ENCODE data around the gene SHCBP1L.

SHCBP1L gene

GRCh38 chr1:182952677-182953444, at the start of gene SHCBP1L:
Gene SHCBP1L, minus strand, starts transcription at chr1:182953166. Its CDS starts 33 bp downstream, at chr1:182953133.
- Histone ChIP-seq H3K36me3 (ENCODE audit: control insufficient read depth, insufficient read depth, low read length) (no peaks in the 10 kb centered on the region), H3K4me1 (ENCODE audit: control insufficient read depth, insufficient read depth, low read length) (no peaks in the 10 kb centered on the region), H3K9me3 (ENCODE audit: control insufficient read depth, insufficient read depth, low read depth, low read length) (peaks cover 2% of the 10 kb centered on the region; the same call in 1 of the 2 replicates), H3K9ac (ENCODE audit: low read length) (no peak within 1 kb of the TSS), H3K4me3 (ENCODE audit: low read depth, low read length) (no peak within 1 kb of the TSS), H3K27ac (ENCODE audit: low read depth, low read length) (no peak within 1 kb of the TSS), H3K27me3 (ENCODE audit: control insufficient read depth, insufficient read depth, low read length) (no peaks in the 10 kb centered on the region)

- H3K4me1 ChIP-seq (ENCODE audit: control insufficient read depth, insufficient read depth, low read length), result no peaks in the 10 kb centered on the region
- no peak overlapping the region for H3K27ac ChIP-seq (ENCODE audit: low read depth, low read length)
- no peak overlapping the region for H3K9ac ChIP-seq (ENCODE audit: low read length)
- no peak overlapping the region for H3K4me3 ChIP-seq (ENCODE audit: low read depth, low read length)
- H3K36me3 ChIP-seq (ENCODE audit: control insufficient read depth, insufficient read depth, low read length), result no peaks in the 10 kb centered on the region
- H3K9me3 ChIP-seq (ENCODE audit: control insufficient read depth, insufficient read depth, low read depth, low read length), result no peaks in the 10 kb centered on the region
- H3K27me3 ChIP-seq (ENCODE audit: control insufficient read depth, insufficient read depth, low read length), result no peaks in the 10 kb centered on the region
Observed at GRCh38 chr1:183002267-183002666, 49.3 kb upstream of the SHCBP1L start.

GRCh38 chr1:183000167-183000962, 47.4 kb upstream of the SHCBP1L start:
- H3K9ac ChIP-seq (ENCODE audit: low read length), result no peak overlapping the region
- no peak overlapping the region for H3K27ac ChIP-seq (ENCODE audit: low read depth, low read length)
- H3K36me3 ChIP-seq (ENCODE audit: control insufficient read depth, insufficient read depth, low read length), result no peaks in the 10 kb centered on the region
- H3K27me3 ChIP-seq (ENCODE audit: control insufficient read depth, insufficient read depth, low read length), result no peaks in the 10 kb centered on the region
- H3K9me3 ChIP-seq (ENCODE audit: control insufficient read depth, insufficient read depth, low read depth, low read length), result no peaks in the 10 kb centered on the region
- H3K4me1 ChIP-seq (ENCODE audit: control insufficient read depth, insufficient read depth, low read length), result no peaks in the 10 kb centered on the region
- H3K4me3 ChIP-seq (ENCODE audit: low read depth, low read length), result no peak overlapping the region

- Histone ChIP-seq H3K9me3 (ENCODE audit: control insufficient read depth, insufficient read depth, low read depth, low read length) (no peaks in the 10 kb centered on the region), H3K27me3 (ENCODE audit: control insufficient read depth, insufficient read depth, low read length) (no peaks in the 10 kb centered on the region), H3K36me3 (ENCODE audit: control insufficient read depth, insufficient read depth, low read length) (no peaks in the 10 kb centered on the region), H3K9ac (ENCODE audit: low read length) (no peak overlapping the region), H3K4me1 (ENCODE audit: control insufficient read depth, insufficient read depth, low read length) (no peaks in the 10 kb centered on the region), H3K27ac (ENCODE audit: low read depth, low read length) (no peak overlapping the region), H3K4me3 (ENCODE audit: low read depth, low read length) (no peak overlapping the region)
Observed at GRCh38 chr1:182998482-182998881, 45.5 kb upstream of the SHCBP1L start.

- Histone ChIP-seq H3K4me3 (ENCODE audit: low read depth, low read length) (no peak overlapping the region), H3K27me3 (ENCODE audit: control insufficient read depth, insufficient read depth, low read length) (no peaks in the 10 kb centered on the region), H3K4me1 (ENCODE audit: control insufficient read depth, insufficient read depth, low read length) (no peaks in the 10 kb centered on the region), H3K36me3 (ENCODE audit: control insufficient read depth, insufficient read depth, low read length) (no peaks in the 10 kb centered on the region), H3K9ac (ENCODE audit: low read length) (no peak overlapping the region), H3K27ac (ENCODE audit: low read depth, low read length) (no peak overlapping the region), H3K9me3 (ENCODE audit: control insufficient read depth, insufficient read depth, low read depth, low read length) (no peaks in the 10 kb centered on the region)
Observed at GRCh38 chr1:182996816-182997215, 43.9 kb upstream of the SHCBP1L start.

- no peaks in the 10 kb centered on the region for H3K4me1 ChIP-seq (ENCODE audit: control insufficient read depth, insufficient read depth, low read length)
- H3K27me3 ChIP-seq (ENCODE audit: control insufficient read depth, insufficient read depth, low read length), result no peaks in the 10 kb centered on the region
- no peak overlapping the region for H3K9ac ChIP-seq (ENCODE audit: low read length)
- H3K4me3 ChIP-seq (ENCODE audit: low read depth, low read length), result no peak overlapping the region
- no peaks in the 10 kb centered on the region for H3K36me3 ChIP-seq (ENCODE audit: control insufficient read depth, insufficient read depth, low read length)
- H3K27ac ChIP-seq (ENCODE audit: low read depth, low read length), result no peak overlapping the region
- no peaks in the 10 kb centered on the region for H3K9me3 ChIP-seq (ENCODE audit: control insufficient read depth, insufficient read depth, low read depth, low read length)
Observed at GRCh38 chr1:182995894-182996293, 42.9 kb upstream of the SHCBP1L start.

GRCh38 chr1:182993746-182994145, 40.8 kb upstream of the SHCBP1L start:
- Histone ChIP-seq H3K4me3 (ENCODE audit: low read depth, low read length) (no peak overlapping the region), H3K4me1 (ENCODE audit: control insufficient read depth, insufficient read depth, low read length) (no peaks in the 10 kb centered on the region), H3K27me3 (ENCODE audit: control insufficient read depth, insufficient read depth, low read length) (no peaks in the 10 kb centered on the region), H3K9me3 (ENCODE audit: control insufficient read depth, insufficient read depth, low read depth, low read length) (no peaks in the 10 kb centered on the region), H3K36me3 (ENCODE audit: control insufficient read depth, insufficient read depth, low read length) (no peaks in the 10 kb centered on the region), H3K9ac (ENCODE audit: low read length) (no peak overlapping the region), H3K27ac (ENCODE audit: low read depth, low read length) (no peak overlapping the region)

GRCh38 chr1:182990413-182991144, 37.6 kb upstream of the SHCBP1L start:
- H3K36me3 ChIP-seq (ENCODE audit: control insufficient read depth, insufficient read depth, low read length), result no peaks in the 10 kb centered on the region
- H3K27ac ChIP-seq (ENCODE audit: low read depth, low read length), result no peak overlapping the region
- H3K27me3 ChIP-seq (ENCODE audit: control insufficient read depth, insufficient read depth, low read length), result no peaks in the 10 kb centered on the region
- no peak overlapping the region for H3K9ac ChIP-seq (ENCODE audit: low read length)
- no peaks in the 10 kb centered on the region for H3K4me1 ChIP-seq (ENCODE audit: control insufficient read depth, insufficient read depth, low read length)
- no peak overlapping the region for H3K4me3 ChIP-seq (ENCODE audit: low read depth, low read length)
- no peaks in the 10 kb centered on the region for H3K9me3 ChIP-seq (ENCODE audit: control insufficient read depth, insufficient read depth, low read depth, low read length)

GRCh38 chr1:182985876-182986275, 32.9 kb upstream of the SHCBP1L start:
- Histone ChIP-seq H3K9me3 (ENCODE audit: control insufficient read depth, insufficient read depth, low read depth, low read length) (no peaks in the 10 kb centered on the region), H3K27me3 (ENCODE audit: control insufficient read depth, insufficient read depth, low read length) (no peaks in the 10 kb centered on the region), H3K4me3 (ENCODE audit: low read depth, low read length) (no peak overlapping the region), H3K9ac (ENCODE audit: low read length) (no peak overlapping the region), H3K4me1 (ENCODE audit: control insufficient read depth, insufficient read depth, low read length) (no peaks in the 10 kb centered on the region), H3K36me3 (ENCODE audit: control insufficient read depth, insufficient read depth, low read length) (no peaks in the 10 kb centered on the region), H3K27ac (ENCODE audit: low read depth, low read length) (no peak overlapping the region)

- H3K9me3 ChIP-seq (ENCODE audit: control insufficient read depth, insufficient read depth, low read depth, low read length), result no peaks in the 10 kb centered on the region
- no peak overlapping the region for H3K4me3 ChIP-seq (ENCODE audit: low read depth, low read length)
- no peaks in the 10 kb centered on the region for H3K27me3 ChIP-seq (ENCODE audit: control insufficient read depth, insufficient read depth, low read length)
- no peak overlapping the region for H3K27ac ChIP-seq (ENCODE audit: low read depth, low read length)
- no peaks in the 10 kb centered on the region for H3K36me3 ChIP-seq (ENCODE audit: control insufficient read depth, insufficient read depth, low read length)
- H3K9ac ChIP-seq (ENCODE audit: low read length), result no peak overlapping the region
- H3K4me1 ChIP-seq (ENCODE audit: control insufficient read depth, insufficient read depth, low read length), result no peaks in the 10 kb centered on the region
Observed at GRCh38 chr1:182984621-182985020, 31.7 kb upstream of the SHCBP1L start.

- Histone ChIP-seq H3K9ac (ENCODE audit: low read length) (no peak overlapping the region), H3K27me3 (ENCODE audit: control insufficient read depth, insufficient read depth, low read length) (no peaks in the 10 kb centered on the region), H3K9me3 (ENCODE audit: control insufficient read depth, insufficient read depth, low read depth, low read length) (no peaks in the 10 kb centered on the region), H3K27ac (ENCODE audit: low read depth, low read length) (no peak overlapping the region), H3K4me1 (ENCODE audit: control insufficient read depth, insufficient read depth, low read length) (no peaks in the 10 kb centered on the region), H3K4me3 (ENCODE audit: low read depth, low read length) (no peak overlapping the region), H3K36me3 (ENCODE audit: control insufficient read depth, insufficient read depth, low read length) (no peaks in the 10 kb centered on the region)
Observed at GRCh38 chr1:182984138-182984537, 31.2 kb upstream of the SHCBP1L start.

Data from HUES6 (cell line).